ENCODE data around the gene OR2T6.

GRCh38 chr1:248361121-248361715 is 14.3 kb upstream of the OR2T6 start, which contains the start of gene OR2T4:
- TF ChIP-seq, protein P1, sequence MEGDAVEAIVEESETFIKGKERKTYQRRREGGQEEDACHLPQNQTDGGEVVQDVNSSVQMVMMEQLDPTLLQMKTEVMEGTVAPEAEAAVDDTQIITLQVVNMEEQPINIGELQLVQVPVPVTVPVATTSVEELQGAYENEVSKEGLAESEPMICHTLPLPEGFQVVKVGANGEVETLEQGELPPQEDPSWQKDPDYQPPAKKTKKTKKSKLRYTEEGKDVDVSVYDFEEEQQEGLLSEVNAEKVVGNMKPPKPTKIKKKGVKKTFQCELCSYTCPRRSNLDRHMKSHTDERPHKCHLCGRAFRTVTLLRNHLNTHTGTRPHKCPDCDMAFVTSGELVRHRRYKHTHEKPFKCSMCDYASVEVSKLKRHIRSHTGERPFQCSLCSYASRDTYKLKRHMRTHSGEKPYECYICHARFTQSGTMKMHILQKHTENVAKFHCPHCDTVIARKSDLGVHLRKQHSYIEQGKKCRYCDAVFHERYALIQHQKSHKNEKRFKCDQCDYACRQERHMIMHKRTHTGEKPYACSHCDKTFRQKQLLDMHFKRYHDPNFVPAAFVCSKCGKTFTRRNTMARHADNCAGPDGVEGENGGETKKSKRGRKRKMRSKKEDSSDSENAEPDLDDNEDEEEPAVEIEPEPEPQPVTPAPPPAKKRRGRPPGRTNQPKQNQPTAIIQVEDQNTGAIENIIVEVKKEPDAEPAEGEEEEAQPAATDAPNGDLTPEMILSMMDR (conservative IDR thresholded peaks at IDR 0.05; ENCODE audit: low read length) = no peak
- TF ChIP-seq EZH2phosphoT487 (IDR thresholded peaks at IDR 0.05; ENCODE audit: borderline replicate concordance) = no peak
